Inflammatory macrophage treated with lipopolysaccharide for 1 hour (primary cell): ENCODE data around the gene SYNGR4.
A peak's percentile ranks its signal among the peaks of the same experiment; 100 is the strongest.

ENCODE experiments used
- DNase-seq, 2 donors: peaks; one replicate each; pipeline ENCODE4 v3.0.0-alpha.2; 2020 to 2022

Gene SYNGR4

GRCh38 chr19:48397263-48398101 is 33.3 kb downstream of the SYNGR4 start:
- DNase-seq = no peak

- no peak for DNase-seq
These were observed 33.9 kb downstream of the SYNGR4 start for GRCh38 chr19:48398102-48398374.

GRCh38 chr19:48398375-48399235 is 34.4 kb downstream of the SYNGR4 start:
- DNase-seq = peak; percentile 73 to 76

- DNase-seq = peak in 1 of 2 donors; percentile 21
These were observed 36.0 kb downstream of the SYNGR4 start for GRCh38 chr19:48400018-48400742.

GRCh38 chr19:48401287-48401686 is 37.1 kb downstream of the SYNGR4 start:
- DNase-seq = no peak

GRCh38 chr19:48403606-48404005 is 39.4 kb downstream of the SYNGR4 start:
- DNase-seq = peak; percentile 64 to 70

DNA sequence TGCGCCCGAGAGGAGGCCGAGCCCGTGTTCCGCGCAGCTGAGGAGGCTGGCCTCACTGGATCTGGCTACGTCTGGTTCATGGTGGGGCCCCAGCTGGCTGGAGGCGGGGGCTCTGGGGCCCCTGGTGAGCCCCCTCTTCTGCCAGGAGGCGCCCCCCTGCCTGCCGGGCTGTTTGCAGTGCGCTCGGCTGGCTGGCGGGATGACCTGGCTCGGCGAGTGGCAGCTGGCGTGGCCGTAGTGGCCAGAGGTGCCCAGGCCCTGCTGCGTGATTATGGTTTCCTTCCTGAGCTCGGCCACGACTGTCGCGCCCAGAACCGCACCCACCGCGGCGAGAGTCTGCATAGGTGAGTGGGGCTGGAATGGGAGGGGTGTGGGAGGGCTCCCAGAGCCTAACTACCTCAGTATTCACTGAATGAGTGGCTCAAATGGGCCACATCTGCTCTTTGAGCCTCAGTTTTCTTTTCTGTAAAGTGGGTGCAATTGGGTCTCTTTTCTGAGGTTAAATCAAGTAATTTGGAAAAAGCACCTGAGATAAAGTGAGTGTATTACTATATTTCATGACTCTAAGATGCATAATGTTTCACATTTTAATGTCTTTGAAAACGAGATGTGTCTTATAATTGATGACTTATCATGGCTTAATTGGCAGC is 41.0 kb downstream of the SYNGR4 start:
- no peak for DNase-seq

DNA sequence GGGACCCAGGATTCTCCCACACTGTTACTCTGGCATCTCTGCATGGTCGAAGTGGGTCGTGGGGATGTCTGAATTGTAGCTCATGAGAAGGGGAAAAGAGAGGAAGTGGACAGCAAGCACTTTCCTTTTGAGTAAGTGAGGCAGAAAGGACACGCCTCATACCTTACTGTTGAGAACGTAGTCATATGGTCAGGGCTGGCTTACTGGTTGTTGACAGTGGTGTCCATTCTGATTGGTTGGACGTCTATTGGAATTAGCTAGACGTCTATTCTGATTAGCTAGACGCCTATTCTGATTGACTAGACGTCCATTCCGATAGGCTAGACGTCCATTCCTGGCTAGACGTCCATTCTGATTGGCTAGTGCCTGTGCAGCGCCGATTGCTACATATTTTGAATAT is 41.7 kb downstream of the SYNGR4 start:
- no peak for DNase-seq

GRCh38 chr19:48413879-48414587 is 49.9 kb downstream of the SYNGR4 start:
- no peak for DNase-seq

DNA sequence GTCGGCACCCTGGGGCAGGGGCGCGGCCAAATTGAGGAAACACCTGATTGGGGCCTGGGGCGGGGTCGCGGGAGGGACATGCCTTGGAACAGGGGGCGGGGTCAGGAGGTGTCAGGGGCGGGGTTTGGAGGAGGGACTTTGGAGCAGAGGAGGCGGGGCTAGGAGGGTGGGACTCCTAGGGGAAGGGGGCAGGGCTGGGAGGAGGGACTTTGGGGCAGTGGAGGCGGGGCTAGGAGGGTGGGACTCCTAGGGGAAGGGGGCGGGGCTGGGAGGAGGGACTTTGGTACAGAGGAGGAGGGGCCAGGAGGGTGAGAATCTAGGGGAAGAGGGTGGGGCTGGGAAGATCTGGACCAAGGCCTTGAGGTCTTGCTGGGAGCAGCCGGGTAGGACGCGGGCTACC is 51.2 kb downstream of the SYNGR4 start:
- peak; percentile 78 to 92 for DNase-seq

GRCh38 chr19:48415806-48416221 is 51.6 kb downstream of the SYNGR4 start:
- no peak for DNase-seq

DNA sequence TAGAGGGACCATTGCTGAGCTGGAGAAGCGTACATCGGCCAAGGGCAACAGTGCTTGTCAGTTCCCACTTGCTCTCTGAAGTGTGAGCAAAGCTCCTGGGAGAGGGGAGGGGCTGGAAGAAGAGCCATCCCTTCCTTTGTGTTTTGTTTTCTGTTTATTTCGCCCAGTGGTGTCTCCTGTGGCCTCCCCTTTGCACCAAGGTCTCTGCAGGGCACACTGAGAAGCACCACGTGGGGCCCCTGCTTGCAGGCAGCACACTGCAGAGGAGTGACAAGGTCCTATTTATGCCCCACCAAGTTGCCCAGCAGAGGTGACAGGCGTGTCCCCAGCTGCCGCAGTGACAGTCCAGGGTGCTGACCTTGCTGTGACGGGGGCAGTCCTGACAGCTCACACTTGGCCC is 53.3 kb downstream of the SYNGR4 start:
- no peak for DNase-seq

GRCh38 chr19:48418317-48419064 is 54.3 kb downstream of the SYNGR4 start:
- no peak for DNase-seq

DNA sequence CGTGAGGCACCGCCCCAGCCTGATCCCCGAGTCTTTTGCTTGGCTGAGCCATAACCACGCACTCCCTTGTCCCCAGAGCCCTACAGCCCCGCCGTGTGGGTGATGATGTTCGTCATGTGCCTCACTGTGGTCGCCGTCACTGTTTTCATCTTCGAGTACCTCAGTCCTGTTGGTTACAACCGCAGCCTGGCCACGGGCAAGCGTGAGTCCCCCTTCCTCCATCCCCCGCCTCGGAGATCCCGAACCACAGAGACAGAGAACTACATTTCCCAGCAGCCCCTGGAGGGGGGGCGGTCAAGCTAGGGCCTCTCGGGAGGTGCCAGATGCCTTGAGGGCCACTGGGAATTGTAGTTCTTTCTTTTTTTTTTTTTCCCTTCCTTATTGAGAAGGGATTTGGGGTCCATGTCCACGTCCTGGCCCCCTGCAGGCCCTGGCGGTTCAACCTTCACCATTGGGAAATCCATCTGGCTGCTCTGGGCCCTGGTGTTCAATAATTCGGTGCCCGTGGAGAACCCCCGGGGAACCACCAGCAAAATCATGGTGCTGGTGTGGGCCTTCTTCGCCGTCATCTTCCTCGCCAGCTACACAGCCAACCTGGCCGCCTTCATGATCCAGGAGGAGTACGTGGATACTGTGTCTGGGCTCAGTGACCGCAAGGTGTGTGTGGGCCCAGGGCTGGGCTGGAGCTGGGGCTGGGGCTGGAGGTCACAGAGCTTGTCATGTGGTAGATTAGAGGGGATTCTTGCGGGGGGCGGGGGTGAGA is 55.2 kb downstream of the SYNGR4 start:
- DNase-seq = peak; percentile 44 to 49

- DNase-seq = no peak
These were observed 57.4 kb downstream of the SYNGR4 start for GRCh38 chr19:48421548-48421947.

DNA sequence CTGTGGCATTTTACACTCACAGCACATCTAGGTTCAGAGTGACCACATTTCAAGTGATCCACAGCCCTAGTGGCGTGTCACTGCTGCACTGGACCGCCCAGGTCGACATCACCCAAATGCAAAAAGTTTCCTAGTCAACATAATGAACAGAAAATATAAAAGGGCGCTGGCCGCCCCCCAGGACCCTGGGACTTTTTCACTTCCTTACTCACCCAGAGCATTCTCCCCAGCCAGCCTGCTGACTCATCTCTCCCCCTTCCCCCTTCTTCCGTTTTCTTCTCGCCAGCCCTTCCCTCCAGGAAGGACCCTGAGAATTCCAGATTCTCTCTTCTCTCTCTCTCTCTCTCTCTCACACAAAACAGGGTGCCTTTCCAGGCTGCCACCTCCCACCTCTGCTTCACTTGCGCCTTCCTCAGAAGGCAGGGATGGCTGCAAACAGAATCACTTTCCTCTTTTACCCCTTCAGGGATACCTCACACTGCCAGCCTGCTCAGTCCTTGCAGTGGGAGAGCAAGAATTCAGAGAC is 60.6 kb downstream of the SYNGR4 start:
- DNase-seq = peak; percentile 55 to 60
